A549 (cell line): ENCODE results near the gene TTLL3.

ENCODE experiments used
- CTCF ChIP-seq: fragments of >200 bp; sonication (Bioruptor Twin); formaldehyde crosslinking; IDR thresholded peaks from 3 replicates; pipeline ENCODE4 v1.5.1; 2016
- EHMT2 ChIP-seq: fragments of 200-600 bp; sonication (generic); IDR thresholded peaks from 2 replicates; pipeline ENCODE4 v1.6.1; 2016; ENCODE audit warnings: antibody characterized with exemption, low read depth, mild to moderate bottlenecking, moderate library complexity
- ELK1 ChIP-seq: fragments of 150-350 bp; IDR thresholded peaks from 2 replicates; pipeline ENCODE4 v1.6.1; 2014; ENCODE audit warnings: low read depth, mild to moderate bottlenecking, low read length
- EP300 ChIP-seq, 2 experiments: fragments of >200 bp; sonication (Bioruptor Twin); formaldehyde crosslinking; IDR thresholded peaks; 2 replicates in 1 of 2; 3 replicates in 1 of 2; pipeline ENCODE4 v1.6.1; 2016 to 2017
- HOXA7 ChIP-seq: fragments of 250-450 bp; sonication (Bioruptor Pico); IDR thresholded peaks from 2 replicates; pipeline ENCODE4 v1.5.0; 2020; ENCODE audit warnings: mild to moderate bottlenecking, moderate library complexity
- JUN ChIP-seq, 2 experiments: fragments of >200 bp; sonication (Bioruptor Twin); formaldehyde crosslinking; IDR thresholded peaks; 2 replicates in 1 of 2; 3 replicates in 1 of 2; pipeline ENCODE4 v1.6.1; 2016 to 2017
- MAFK ChIP-seq: fragments of 450-650 bp; IDR thresholded peaks from 2 replicates; pipeline ENCODE4 v1.6.1; 2014; ENCODE audit not compliant: partially characterized antibody
- MAX ChIP-seq: IDR thresholded peaks from 2 replicates; pipeline ENCODE4 v1.6.1; 2012
- POLR2A ChIP-seq: IDR thresholded peaks from 2 replicates; pipeline ENCODE4 v1.6.1; 2012; ENCODE audit warnings: mild to moderate bottlenecking, low read length

- TF ChIP-seq MAFK (no peak), CTCF (no peak), POLR2A (no peak), EHMT2 (no peak), HOXA7 (no peak), MAX (no peak), EP300 (IDR thresholded peaks at IDR 0.05) (no peak), ELK1 (no peak), JUN (IDR thresholded peaks at IDR 0.05) (no peak)
Measured at GRCh38 chr3:9879830-9880549, 69.9 kb downstream of the TTLL3 start, which contains the start of gene CIDEC.
